Esophagus mucosa (tissue), 1 donor: Measurements from ENCODE around the gene MUSTN1. TPM values are rescaled to one million over a fixed set of nuclear protein-coding genes. Genes with fewer than 3 reads are reported as not detected.

Source experiments
- ATAC-seq: fragments of 200-7000 bp; cut with Tn5 transposase; one replicate; pipeline ENCODE4 v1.9.1; 2020
- total RNA-seq: library from RNA; stranded (reverse); gene quantifications from one replicate; pipeline ENCODE4 v1.2.4, GENCODE V29; 2023
- donor health status: DM: yes; HTN: yes; CAD: no.

Gene MUSTN1
- 0.40 TPM for total RNA-seq

DNA sequence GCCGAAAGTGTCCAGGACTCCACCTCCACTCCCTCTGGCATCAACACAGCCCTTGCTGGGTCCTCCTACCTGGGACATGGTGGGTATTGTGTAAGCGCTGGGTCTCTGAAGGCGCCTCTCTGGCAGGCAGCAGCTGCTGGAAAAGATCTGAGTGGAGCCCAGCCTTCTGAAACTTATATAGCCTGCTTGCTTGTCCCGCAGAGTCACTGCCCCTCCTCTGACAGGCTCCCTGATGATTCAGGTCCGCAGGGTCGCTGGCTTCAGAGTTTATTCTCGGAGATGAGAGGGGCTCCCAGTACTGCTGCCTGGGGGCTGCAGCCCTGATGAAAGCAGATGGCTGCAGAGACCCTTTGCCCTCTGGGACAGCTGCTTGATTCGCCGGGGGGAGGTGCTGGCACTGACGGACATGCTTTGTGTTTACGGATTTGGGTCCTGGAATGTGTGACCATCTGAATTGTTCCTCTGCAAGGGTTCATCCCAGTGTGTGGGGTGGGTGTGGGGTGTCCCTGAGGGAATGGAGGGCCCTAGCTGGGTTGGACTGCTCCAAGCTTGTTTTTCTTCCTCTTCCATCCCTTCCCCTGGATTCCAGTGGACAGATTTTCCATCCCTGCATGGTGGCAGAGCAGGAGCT lies at the start of gene MUSTN1:
TSS of gene MUSTN1 (minus strand) at position 149 of the 631 bp plus-strand sequence. CDS start at position 78, 71 bp downstream.
- no peak for ATAC-seq

DNA sequence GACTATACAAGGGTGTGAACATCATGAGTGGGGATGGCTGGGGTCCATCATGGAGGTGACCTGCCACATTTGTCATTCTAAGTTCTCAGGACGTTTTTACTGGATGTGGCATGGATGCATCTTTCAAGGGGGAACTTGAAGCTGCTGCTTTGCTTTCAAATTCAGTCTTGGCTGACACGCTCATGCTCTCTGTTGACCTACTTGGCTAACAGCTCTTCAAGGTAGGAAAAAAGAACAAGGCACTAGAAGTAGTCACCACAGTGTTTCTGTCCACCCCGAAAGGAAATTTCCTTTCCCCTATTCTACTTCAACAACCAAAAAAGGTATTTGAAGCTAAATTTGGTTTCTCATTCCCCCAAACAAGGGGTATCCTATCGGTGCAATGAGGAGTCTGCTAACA lies 47.6 kb upstream of the MUSTN1 start:
- ATAC-seq = no peak

DNA sequence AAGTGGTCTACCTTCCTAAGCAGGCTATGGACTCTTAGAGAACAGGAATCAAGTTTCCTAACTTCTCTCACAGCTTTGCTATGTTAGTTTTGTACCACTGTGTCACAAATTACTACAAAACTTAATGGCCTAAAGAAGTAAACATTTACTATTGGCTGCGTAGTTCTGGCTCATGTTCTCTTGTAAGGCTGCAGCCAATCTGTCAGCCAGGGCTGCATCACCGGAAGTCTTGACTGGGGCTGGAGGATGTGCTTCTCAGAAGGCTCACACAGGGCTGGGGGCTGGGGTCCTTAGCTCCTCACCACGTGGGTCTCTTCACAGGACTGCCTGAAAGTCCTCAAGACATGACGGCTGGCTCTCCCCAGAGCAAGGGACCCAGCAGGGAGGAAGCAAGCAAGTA lies 47.1 kb upstream of the MUSTN1 start:
- ATAC-seq = no peak

DNA sequence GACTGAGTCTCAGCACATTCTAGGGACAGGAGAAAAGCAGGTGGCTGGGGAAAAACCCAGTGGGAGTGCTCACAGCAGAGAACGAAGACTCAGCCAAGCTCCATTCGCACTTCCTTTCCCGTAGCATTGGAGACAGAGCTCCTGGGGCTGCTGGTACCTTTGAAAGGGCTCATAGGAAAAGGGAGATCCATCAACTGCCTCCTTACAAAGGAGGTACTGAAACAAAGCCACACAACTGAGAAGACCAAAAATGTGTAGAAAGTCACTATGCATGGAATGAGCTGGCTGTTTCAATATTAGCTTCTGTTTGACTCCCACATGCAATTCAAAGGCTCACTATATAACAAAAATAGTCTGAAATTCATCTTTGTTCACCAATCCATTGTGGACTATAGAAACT lies 45.7 kb upstream of the MUSTN1 start:
- no peak for ATAC-seq

DNA sequence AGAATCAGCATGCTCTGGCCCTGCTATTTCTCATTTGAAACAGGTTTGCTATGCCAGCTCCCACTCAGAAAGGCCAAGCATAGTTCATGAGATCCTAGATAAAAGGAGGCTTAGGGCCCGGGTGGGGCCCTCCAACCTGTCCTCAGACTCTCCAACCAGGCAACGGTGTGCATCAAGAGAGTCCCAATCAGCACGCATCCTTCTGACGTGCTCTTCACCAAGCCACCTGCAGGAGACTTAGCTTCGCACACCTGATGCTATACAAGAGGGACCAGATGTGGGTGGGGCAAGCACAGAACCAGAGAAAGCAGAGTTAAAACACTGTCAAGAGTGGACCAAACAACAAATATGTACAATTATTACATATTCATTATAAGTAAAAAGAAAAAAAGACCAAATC lies 45.2 kb upstream of the MUSTN1 start:
- no peak for ATAC-seq

DNA sequence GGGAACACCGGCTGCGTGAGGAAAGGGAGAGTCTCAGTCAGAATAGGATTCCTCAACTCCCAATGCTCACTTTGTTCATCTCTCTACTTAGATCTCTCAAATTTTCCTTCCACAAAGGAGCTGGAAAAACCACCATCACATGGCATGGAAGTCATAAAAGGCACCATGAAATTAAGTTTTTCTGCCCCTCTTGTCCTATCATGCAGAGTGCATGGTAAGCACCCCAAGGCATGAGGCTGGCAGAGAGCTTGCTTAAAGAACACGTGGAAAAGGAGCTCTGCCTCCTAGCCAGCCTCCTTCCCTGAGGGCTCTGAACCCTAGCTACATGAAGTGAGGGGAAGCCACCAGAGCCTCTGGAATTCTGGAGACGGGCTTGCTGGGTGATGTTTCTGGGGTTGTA lies 44.8 kb upstream of the MUSTN1 start:
- ATAC-seq = no peak

DNA sequence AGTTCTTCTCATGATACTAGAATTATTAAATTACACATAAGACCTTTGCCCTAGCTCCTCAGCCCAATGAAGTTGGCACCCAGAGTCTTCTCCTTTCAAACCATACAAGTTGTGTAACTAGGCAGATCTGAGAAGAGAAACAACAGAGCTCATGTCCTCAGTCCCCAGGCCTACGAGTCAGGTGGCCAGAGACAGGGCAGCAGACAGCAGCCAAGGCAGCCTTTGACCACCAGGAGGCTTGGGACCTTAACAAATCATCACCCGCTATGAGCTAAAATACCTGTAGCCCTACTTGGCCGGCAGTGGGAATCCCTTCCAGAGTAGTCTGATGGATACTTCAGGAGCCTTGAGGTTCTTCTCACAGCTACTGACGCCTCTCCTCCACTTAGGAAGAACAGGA lies 44.3 kb upstream of the MUSTN1 start:
- no peak for ATAC-seq

DNA sequence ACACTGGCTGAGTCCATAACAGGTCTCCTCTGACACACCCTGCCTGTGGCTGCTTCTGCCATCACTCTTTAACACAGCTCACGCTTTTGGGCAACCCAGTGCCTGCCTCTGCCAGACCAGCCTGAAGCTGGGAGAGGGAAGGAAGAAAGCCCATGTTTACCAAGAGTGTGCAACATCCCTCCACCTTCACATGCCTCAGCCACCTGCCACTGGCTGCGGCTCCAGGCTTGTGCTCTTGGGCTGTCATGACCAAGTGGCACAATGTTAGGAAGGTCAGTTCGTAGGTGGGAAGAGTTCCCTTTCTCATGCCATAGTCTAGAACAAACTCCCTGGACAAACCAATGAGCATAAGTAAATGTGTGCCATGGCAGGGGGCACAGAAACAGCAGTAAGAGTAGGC lies 42.3 kb upstream of the MUSTN1 start:
- no peak for ATAC-seq

DNA sequence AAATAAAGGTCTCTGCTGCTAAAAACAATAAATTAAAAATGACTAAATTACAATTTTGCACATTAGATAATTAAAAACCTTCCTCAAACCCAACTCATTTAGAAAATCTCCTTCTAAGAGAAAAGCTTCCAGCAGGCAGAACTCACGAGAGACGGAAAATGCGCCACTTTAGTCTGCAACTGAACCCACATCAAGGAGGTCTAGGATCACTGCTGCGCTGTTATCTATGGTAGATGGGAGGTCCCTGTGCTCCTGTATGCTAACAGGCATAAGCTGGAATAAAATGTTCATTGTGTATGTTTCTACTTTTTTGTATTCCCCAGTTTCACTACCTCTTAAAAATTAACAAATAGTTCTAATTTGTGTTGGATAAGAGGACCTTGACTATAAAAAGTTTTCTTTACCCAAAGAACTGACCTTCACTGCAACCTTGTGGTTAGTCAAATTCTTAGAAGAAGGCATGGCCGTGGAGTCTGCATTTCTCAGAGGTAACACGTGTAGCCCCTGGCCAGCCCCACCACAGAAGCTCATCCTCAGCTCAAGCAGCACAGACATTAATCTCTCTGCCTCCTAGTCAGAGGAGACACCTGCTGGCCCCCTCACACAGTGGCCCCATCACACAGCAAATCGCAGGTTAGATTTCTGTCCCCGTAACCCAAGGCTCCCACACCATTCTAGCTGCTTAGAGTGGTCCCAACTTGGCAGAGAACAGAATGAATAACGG lies 40.2 kb upstream of the MUSTN1 start:
- ATAC-seq = no peak

DNA sequence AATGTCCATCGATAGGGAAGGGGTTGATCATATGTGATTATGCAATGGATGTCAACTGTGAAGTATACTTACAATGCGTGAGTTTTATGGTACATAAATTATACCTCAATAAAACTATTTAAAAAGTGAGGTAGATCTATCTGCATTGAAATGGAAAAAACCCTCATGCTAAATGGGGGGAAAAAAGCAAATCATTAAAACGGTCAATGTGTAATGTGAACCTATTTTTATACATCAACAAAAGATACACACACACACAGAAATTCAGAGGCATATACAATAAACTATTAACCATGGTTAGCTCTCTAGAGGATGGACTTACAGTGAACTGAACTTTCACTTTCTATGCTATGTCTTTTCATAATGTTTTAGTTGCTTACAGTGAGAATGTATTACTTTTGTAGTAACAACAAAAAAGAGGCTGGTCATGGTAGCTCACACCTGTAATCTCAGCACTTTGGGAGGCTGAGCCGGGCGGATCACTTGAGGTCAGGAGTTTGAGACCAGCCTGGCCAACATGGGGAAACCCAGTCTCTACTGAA lies 39.4 kb upstream of the MUSTN1 start:
- ATAC-seq = no peak

DNA sequence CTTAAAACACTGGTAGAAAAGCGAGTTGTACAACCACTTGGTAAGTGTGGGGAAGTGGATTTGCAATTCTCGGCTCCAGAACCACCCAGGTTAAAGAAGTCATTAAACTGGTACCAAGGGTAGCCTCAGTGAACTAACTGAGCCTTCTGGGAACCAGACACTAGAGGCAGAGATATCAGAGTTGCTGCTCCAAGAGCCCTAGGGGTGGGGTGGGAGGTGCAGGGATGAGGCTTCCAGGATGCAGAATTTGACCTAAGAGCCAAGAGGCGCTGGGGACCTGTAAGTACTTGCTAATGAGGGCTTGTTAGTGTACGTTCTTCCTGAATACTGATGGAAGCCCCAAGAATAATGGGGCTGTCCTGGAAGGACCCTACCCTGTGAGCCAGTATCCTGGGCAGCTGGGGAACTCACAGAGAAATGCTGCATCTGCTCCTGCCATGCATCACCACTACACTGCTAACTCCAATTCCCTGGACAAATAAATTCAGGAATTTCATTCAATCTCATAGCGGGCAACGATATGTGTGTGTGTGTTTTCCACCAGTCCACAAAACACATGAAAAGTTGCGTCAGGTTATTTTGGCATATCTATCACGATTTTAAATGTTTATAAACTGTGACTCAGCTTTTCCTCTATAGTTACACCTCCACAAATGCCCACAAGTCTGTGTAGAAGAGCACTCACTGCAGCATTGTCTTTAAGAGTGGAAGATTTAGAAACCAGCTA lies 38.8 kb upstream of the MUSTN1 start:
- peak; percentile 13 for ATAC-seq

DNA sequence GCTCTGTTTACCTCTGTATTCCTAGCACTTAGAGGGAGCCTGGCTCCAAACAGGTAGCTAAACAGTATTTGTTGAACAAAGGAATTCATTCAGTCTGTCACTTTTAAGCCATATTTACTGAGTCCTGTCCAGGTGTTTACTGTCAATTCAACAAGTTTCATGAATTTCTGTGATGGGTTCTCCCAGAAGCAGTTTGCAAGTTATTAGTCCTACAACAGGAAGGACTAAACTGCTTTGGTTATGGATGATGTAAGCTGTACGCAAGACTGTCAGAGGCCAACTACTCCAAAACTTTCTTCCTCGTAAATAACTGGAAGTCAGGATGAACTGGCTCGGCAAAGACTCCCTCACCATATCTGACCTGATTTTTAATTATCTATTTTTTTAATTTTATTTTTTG lies 37.4 kb upstream of the MUSTN1 start:
- no peak for ATAC-seq

DNA sequence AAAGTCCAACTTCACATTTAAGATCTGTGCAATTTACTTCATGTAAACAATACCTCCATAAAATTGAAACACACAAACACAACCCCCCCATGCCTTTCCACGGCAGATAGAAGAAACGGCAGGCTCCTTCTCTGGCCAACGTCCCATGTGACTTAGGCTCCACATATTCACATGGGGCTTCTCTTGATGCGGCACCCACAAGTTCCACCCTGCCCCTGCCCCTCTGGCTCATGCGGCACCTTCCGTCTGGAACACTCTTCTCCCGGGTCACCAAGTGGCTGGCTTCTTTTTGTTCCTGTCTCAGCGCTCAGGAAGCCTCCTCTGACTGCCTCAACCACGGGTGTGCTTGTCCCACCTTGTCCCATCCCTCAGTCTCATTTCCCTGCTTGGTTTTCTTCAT lies 36.9 kb upstream of the MUSTN1 start:
- no peak for ATAC-seq

DNA sequence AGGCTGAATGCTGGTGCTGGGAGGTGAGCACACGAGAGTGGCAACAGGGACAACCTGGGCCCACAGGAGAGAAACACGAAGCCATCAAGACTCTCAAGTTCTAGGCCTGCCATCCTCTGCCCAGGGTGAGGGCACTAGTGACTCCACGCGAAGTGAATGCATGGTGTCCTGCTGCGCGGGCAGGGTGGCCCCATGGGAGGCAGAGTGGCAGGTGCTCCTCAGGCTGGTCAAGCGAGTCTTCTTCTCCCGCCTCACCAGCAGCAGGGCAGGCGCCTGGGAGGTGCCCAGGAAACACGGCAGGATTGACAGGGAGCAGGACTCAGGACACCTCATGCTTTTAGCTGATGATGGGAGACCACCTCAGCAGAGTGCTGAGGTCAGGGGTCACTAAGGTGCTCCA lies 35.7 kb upstream of the MUSTN1 start:
- ATAC-seq = no peak

DNA sequence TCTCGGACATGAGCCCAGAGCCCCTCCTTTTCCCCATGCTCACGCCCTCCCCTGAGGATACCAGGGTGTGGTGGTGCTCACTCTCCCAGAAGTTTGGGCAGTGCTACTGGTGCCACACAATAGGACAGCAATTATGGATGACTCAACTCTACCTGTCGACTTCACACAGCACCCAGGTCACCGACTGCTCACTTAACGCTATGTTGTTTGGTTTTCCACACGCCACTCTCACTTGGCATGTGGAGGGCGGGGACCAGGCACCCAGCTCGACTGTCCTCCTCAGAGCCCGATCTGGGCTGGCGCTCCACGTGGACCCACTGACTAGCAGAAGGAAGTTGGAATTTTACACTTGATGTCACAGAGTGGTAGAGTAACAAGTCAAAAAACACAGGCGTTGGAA lies 31.6 kb upstream of the MUSTN1 start:
- peak; percentile 88 for ATAC-seq

DNA sequence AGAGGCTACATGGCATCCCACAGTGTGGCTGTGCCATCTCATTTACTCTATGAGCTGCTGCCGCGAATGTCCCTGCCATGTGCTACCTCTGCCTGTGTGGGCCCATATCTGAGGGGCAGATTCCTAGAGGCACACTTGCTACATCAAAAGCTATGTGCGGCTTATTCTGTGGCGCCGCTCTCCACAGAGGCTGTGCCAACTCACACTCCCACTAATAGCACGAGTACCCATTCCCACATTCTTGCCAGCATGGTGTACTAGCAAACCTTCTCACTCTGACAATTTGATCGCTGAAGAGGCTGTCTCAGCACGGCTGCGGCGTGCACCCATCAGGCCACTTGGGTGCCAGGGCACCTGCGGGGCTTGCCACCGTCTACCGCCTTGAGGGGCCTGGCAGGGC lies 31.2 kb upstream of the MUSTN1 start:
- ATAC-seq = no peak

DNA sequence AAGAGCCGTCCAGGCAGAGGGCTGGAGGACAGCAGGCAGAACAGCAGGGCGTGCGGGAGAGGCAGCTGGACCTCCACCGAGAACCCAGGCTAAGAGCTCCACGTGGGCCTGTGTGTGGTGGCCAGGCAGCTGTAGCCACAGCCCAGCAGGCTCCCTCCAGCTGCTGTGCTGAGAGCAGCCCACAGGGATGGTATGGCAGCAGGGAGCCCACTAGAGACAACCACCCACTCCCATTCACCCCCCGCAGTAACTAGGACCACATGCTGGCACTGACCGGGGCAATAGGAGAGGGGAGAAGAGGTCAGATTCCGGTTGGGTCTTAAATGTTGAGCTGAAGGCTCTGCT lies 25.6 kb upstream of the MUSTN1 start:
- no peak for ATAC-seq

DNA sequence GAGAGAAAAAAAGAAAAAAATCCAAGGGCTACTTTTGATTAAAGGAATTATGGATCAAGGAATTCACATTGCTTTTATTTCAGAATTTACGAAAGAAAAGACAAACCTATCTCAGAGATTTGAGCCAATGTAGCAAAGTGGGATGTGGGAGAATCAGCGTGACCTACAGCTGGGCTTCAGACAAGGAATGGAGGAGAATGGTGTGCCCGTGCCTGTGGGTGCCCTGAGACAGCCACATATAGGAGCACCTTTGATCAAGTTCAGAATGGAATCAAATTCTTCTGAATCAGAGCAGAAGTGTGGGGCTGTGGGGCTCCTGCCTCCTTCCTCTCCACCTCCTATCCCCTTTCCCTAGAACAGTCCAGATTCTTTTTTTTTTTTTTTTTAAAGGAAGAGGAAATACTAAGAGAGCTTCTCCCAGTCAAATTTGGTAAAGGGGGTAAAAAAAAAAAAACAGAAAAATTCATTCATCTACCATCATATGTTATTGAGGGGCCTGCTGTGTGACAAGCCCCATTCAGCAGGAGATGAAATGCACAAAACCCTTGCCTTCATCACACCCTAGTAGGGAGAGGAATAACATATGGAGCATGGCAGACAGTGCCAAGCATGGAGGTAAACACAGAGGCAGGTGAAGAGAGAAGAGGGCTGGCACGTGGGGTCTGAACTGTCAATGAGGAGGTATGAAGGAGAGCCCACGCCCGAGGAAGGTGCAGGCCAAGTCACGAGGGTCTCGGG lies 25.0 kb upstream of the MUSTN1 start:
- no peak for ATAC-seq

DNA sequence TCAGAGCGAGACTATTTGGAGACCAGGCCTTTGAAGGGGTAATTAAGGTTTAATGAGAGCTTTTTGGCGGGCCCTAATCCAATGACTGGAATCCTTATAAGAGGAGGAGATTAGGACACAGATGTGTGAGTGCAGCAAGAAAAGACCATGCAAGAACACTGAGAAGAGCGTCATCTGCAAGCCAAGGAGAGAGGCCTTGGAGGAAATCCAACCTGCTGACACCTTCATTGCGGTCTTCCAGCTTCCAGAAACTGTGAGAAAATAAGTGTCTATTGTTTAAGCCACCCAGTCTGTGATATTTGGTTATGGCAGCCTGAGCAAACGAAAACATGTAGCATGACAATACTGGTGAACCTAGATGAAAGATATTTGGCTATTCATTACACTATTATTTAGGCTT lies 23.0 kb upstream of the MUSTN1 start:
- no peak for ATAC-seq

DNA sequence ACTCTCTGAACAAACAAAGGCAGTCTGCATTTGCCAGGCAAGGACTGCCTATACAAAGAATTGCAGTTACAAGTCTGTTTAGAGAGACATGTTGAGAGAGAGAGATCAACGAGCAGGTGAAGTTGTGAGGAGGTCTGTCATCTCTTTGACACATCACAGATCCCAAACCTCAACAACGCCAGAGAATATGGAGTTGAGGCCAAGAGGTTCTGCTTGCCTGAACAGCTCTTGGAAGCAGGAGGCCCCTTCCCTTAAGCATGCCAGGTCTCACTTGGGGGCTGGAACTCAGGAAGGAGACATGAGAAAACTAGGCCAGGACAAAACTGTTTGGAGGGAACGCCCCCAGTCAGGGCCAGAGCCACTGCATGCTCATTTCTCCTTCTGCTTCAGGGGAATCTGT lies 22.3 kb upstream of the MUSTN1 start:
- no peak for ATAC-seq

DNA sequence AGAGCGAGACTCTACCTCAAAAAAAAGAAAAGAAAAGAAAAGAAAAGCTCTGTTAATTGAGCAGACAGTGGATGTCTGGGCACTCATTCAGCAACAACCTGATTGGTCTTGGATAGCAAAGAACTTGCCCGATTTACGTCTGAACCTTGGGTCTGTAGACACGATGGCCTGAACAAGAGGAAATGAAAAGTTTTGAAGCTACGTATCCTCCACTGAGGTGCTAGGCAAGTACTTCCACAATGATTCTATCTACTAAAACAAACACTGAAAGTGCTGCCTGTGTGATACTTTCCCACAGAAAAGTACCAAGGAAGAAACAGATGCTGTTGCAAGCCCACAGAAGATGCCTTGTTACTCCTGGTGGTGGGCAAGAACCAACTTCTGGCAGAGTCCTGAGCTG lies 21.8 kb upstream of the MUSTN1 start:
- ATAC-seq = no peak

DNA sequence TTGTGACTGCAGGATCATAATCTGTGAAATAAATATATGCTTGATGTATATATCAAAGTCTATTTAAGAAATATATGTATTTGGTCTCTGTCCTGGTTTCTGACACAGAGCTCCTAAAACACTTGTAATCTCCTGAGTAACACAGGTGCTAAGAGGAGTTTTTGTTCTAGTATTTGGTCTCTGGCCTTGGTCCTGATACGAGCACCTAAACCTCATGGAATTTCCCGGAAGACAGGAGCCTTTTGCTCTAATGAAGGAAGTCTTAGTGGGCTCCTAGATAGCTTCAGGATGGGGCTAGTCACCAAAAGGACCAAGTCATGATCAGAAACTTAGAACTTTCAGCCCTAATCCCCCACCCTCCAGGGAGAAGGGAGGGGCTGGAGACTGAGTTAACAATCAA lies 19.2 kb upstream of the MUSTN1 start:
- no peak for ATAC-seq

DNA sequence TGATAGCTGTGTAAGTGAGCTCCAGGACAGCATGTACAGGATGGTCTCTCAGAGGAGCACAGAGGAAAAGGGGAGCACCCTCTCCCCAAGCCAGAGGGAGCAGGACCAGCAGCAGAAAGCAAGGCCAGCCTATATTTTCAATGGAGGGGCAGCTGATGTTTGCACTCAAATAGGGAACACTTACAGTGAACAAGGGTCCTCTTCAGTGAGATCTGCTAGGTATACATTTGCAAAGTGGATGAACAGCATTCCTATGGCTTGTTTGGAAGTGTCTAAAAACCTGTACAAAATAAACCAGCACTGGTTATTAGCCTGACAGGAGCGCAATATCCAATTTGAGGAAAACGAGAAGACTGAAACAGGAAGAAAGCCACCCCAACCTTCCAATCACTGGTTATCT lies 17.6 kb upstream of the MUSTN1 start:
- no peak for ATAC-seq
